Thoracic aorta (tissue), 2 donors: ENCODE results near the gene NUP160. TPM values are rescaled to one million over a fixed set of nuclear protein-coding genes. Genes with fewer than 3 reads are reported as not detected.
"Not testable (repeated sequence)": the region's sequence is repeated elsewhere in the genome, so short reads cannot be mapped to it uniquely, and the experiment has no call there.

Experiments used
- ATAC-seq: fragments of 150-250 bp; one replicate; pipeline ENCODE4 v1.8.0; 2017; ENCODE audit warnings: low read depth; ENCODE audit not compliant: insufficient number of reproducible peaks, low FRiP score
- DNase-seq: peaks from one replicate; pipeline ENCODE4 v3.0.0-alpha.2; 2020; ENCODE audit warnings: low spot score
- H3K27ac ChIP-seq, 2 donors: fragments of 200-600 bp; sonication (generic); 1 replicate in 1 of 2; 2 replicates in 1 of 2; pipeline ENCODE4 v1.5.1; 2016; ENCODE audit warnings: mild to moderate bottlenecking in 2 of 2, moderate library complexity in 2 of 2
- H3K27me3 ChIP-seq: fragments of 200-600 bp; sonication (generic); replicated peaks from 2 replicates; pipeline ENCODE4 v1.6.0; 2016; ENCODE audit warnings: mild to moderate bottlenecking; ENCODE audit not compliant: insufficient read depth
- H3K36me3 ChIP-seq: fragments of 200-600 bp; sonication (generic); one replicate; pipeline ENCODE4 v1.5.1; 2016
- H3K4me1 ChIP-seq, 2 donors: fragments of 200-600 bp; sonication (generic); 1 replicate in 1 of 2; 2 replicates in 1 of 2; pipeline versions ENCODE4 v1.5.1 to v1.6.0; 2016; ENCODE audit warnings: low read depth in 2 of 2, mild to moderate bottlenecking in 1 of 2; ENCODE audit not compliant: control insufficient read depth in 1 of 2
- H3K4me3 ChIP-seq: fragments of 200-600 bp; sonication (generic); 2 replicates; pipeline ENCODE4 v1.5.1; 2016; ENCODE audit warnings: mild to moderate bottlenecking
- H3K9me3 ChIP-seq: fragments of 200-600 bp; sonication (generic); 2 replicates; pipeline ENCODE4 v1.5.1; 2016
- CTCF ChIP-seq: fragments of 200-600 bp; sonication (generic); IDR thresholded peaks from one replicate; pipeline ENCODE4 v1.5.1; 2019; ENCODE audit warnings: antibody characterized with exemption
- total RNA-seq, 2 donors: library from RNA; depleted of rRNA; stranded (reverse); fragments of >200 nt; gene quantifications; one replicate each; pipeline versions ENCODE4 v1.1.0 to v1.2.3, GENCODE V29; 2016

NUP160 gene
- total RNA-seq, 2 donors from 2014 or later, result 22.2 to 40.8 TPM

DNA sequence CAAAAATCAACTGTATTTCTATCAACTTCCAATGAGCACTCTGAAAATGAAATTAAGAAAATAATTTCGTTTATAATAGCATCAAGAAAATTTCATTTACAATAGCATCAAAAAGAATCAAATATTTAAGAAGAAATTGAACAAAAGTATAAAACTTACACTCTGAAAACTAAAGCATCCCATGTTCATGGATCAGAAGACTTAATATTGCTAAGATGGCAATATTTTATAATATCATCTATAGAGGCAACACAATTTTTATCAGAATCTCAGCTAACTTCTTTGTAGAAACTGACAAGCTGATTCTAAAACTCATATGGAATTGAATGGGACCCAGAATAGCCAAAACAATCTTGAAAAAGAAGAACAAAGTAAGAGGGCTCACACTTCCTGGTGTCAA lies 19.9 kb downstream of the NUP160 start:
- no peak for TF ChIP-seq CTCF
- ATAC-seq (no peak), DNase-seq (no peak)
- H3K36me3 ChIP-seq, result peaks cover 8% of the 10 kb centered on the region
- H3K4me1 ChIP-seq, result no peaks in the 10 kb centered on the region
- no peaks in the 10 kb centered on the region for H3K27me3 ChIP-seq
- no peak overlapping the region for H3K27ac ChIP-seq
- peaks cover 3% of the 10 kb centered on the region for H3K9me3 ChIP-seq
- no peak overlapping the region for H3K4me3 ChIP-seq

DNA sequence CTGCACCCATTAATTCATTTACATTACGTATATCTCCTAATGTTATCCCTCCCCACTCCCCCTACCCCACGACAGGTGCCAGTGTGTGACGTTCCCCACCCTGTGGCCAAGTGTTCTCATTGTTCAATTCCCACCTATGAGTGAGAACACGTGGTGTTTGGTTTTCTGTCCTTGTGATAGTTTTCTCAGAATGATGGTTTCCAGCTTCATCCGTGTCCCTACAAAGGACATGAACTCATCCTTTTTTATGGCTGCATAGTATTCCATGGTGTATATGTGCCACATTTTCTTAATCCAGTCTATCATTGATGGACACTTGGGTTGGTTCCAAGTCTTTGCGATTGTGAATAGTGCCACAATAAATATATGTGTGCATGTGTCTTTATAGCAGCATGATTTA lies 25.5 kb downstream of the NUP160 start:
- ATAC-seq, result not testable (repeated sequence)

GRCh38 chr11:47819743-47820142 lies 28.4 kb downstream of the NUP160 start:
- Histone ChIP-seq H3K27me3 (no peaks in the 10 kb centered on the region), H3K4me3 (no peak overlapping the region), H3K36me3 (peaks cover 13% of the 10 kb centered on the region), H3K27ac (no peak overlapping the region), H3K4me1 (no peaks in the 10 kb centered on the region), H3K9me3 (no peaks in the 10 kb centered on the region)
- no peak for DNase-seq
- no peak for ATAC-seq
- no peak for TF ChIP-seq CTCF

More for the DNA sequence above, 25.5 kb downstream of the NUP160 start:
- H3K4me3 ChIP-seq, H3K9me3 ChIP-seq, H3K27ac ChIP-seq, DNase-seq, H3K27me3 ChIP-seq, H3K4me1 ChIP-seq, H3K36me3 ChIP-seq: not testable (repeated sequence)

- Histone ChIP-seq H3K27ac (no peak overlapping the region), H3K36me3 (peaks cover 46% of the 10 kb centered on the region), H3K4me1 (no peaks in the 10 kb centered on the region), H3K4me3 (no peak overlapping the region), H3K9me3 (no peaks in the 10 kb centered on the region), H3K27me3 (no peaks in the 10 kb centered on the region)
- no peak for TF ChIP-seq CTCF
- ATAC-seq (no peak), DNase-seq (no peak)
Observed at GRCh38 chr11:47800759-47801158, 47.4 kb downstream of the NUP160 start.

DNA sequence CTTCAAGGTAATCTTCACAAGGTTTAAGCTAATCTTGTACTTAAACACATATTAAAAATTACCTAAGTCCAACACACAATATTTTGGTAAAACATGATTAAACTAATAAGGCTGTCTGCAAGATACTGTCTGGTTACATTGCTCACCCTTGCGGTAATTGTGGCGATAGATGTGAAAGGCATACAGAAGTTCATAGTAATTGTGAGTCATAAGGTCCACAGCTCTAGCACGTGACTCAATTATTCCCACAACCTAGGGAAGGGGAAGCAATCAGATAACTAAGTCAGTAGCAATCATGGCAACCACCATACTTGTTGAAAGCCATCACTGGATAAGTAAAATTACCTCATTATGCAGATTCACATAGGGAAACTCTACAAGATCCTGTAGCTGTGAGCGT lies 50.5 kb downstream of the NUP160 start:
- Histone ChIP-seq H3K27ac (no peak overlapping the region), H3K4me1 (peaks cover 0 to 5% of the 10 kb centered on the region in 2 donors), H3K4me3 (no peak overlapping the region), H3K36me3 (peaks cover 38% of the 10 kb centered on the region), H3K27me3 (no peaks in the 10 kb centered on the region), H3K9me3 (no peaks in the 10 kb centered on the region)
- DNase-seq (no peak), ATAC-seq (no peak)
- no peak for TF ChIP-seq CTCF

DNA sequence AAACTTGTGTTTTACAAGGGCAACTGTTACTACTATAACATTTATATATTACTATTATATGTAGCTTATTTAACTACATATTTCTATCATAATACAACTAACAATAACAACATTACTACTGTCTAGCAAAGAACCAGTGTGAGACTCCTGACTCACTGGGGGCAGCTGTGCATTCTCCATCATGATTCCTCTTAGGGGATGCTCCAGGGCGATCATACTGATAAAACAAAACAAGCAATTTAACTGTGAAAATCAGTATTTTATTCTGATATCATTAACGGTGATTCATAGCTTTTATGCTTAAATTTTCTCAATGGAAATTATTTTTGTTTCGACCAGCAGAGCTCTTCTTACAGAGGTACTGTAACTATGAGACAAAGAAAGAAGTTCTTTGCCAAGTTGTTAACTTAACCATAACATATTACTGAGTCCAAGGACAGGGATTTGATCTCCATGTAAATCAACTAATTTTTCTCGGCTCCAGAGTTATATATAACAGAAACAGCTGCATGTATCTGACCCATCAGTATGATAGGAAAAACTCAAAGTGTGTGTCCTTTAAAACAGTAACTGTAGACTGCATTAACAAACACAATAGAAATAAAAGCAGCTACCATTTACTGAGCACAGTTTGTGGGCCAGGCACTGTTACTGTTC lies 56.2 kb downstream of the NUP160 start:
- H3K27ac ChIP-seq, result no peak overlapping the region
- ATAC-seq, result no peak

GRCh38 chr11:47790017-47790416 lies 58.1 kb downstream of the NUP160 start:
- not testable (repeated sequence) for H3K27me3 ChIP-seq, ATAC-seq, H3K4me3 ChIP-seq, H3K9me3 ChIP-seq, H3K4me1 ChIP-seq, H3K27ac ChIP-seq, DNase-seq
- peaks cover 32% of the 10 kb centered on the region for H3K36me3 ChIP-seq

More for the DNA sequence above, 56.2 kb downstream of the NUP160 start:
- TF ChIP-seq CTCF, result no peak
- H3K4me3 ChIP-seq, result no peak overlapping the region
- H3K27me3 ChIP-seq, result no peaks in the 10 kb centered on the region
- no peak for DNase-seq
- no peaks in the 10 kb centered on the region for H3K9me3 ChIP-seq
- H3K36me3 ChIP-seq, result peaks cover 18% of the 10 kb centered on the region
- H3K4me1 ChIP-seq, result peaks cover 0 to 9% of the 10 kb centered on the region in 2 donors
